DMS114 treated with DMSO at 0.1 percent for 48 hours (cell line): ENCODE data around the gene PHF21A.

Experiments
- DNase-seq: peaks from one replicate; lab custom pipeline; 2025; ENCODE audit not compliant: unreplicated experiment; lab: John Stamatoyannopoulos, UW

PHF21A gene

DNA sequence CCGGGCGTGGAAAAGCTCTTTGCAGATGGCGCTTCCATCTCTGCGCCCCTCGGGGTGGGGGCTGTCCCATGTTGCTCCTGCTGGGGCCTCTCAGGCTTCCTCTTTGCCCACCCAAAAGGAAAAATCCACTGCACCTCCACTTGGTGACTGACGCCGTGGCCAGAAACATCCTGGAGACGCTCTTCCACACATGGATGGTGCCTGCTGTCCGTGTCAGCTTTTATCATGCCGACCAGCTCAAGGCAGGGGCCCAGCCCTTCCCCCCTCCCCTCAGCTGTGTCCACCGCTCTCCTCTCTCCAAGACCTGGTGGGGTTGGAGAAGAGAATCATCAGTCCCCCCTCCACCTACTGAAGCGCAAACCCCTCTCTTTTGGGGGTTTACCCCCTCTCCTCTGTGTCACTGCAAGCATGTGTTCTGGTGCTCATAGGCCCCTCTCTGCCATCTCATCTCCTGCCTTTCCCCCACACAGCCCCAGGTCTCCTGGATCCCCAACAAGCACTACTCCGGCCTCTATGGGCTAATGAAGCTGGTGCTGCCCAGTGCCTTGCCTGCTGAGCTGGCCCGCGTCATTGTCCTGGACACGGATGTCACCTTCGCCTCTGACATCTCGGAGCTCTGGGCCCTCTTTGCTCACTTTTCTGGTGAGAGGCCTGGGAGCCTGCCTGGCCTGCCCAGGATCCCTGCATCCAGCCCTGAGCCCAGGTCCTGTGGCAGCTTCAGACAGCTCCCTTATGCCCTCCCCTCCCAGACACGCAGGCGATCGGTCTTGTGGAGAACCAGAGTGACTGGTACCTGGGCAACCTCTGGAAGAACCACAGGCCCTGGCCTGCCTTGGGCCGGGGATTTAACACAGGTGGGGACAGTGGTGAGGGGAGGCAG lies 197.0 kb downstream of the PHF21A start:
- DNase-seq: no peak

DNA sequence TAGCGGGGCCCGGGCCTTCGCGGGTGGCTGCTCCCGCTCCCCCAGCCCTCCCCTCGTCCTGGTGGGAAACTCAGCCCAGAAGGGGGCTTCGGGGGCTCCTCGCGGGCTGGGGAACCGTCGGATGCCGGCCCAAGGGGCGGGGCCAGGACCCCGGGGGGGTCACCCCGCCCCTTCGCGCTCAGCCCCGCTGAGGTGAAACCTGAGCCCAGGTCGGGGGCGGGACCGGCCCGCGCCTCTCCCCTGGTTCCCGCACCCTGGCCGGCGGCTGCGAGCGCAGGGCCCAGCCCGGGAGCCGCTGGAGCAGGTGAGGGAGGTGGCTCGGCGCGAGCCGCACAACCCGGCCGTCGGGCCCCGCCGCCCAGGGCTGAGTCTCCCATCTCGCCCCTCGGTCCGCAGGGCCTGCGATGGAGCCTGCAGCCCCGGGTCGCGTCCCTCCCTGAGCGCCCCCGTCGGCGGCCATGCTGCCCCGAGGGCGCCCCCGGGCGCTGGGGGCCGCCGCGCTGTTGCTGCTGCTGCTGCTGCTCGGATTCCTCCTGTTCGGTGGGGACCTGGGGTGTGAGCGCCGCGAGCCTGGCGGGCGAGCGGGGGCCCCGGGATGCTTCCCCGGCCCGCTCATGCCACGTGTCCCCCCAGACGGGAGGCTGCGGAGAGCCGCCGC lies 198.7 kb downstream of the PHF21A start, which contains the start of gene LARGE2:
Gene LARGE2 (plus strand): TSS at position 232 of the 658 bp plus-strand sequence. CDS start 227 bp downstream, at position 459.
- DNase-seq: no peak

DNA sequence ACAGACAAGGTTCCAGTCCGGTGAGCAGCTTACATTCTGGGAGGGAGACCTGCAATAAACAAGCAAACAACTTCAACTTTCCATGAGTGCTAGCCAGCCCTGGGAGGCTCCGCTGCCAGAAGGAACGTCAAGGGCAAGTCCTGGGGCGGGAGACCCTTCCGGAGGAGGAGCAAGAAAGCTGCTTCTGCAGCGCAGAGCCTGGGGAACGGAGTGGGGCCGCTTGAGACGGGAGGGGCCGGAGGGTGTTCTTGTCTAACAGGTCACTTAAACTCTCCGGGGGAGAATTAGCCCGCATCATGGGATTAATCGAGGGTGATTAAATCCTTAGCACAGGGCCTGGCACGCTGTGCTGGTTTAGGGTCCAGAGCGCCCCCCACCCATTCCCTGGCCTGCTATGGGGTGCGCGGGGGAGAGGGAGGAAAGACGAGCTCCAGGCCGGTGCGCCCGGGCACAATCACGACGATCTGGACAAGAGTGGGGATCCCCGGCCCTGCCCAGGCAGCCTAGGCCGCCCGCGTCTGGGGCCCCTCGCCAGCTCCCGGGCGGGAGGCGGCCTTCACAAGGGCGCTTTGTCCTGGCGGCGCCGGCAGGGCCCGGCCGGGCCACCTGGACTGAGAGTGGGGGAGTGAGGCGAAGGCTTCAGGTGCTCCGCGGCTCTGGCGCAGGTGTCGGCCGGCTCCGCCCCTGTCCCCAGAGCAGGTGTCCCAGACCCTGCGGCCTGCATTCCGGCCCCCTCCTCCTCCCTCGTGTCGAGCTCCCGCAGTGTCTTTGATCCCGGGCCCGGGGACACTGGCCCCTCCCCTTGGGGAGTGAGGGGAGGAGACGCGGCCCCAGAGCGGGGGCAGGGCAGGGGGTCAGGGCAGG lies 199.5 kb downstream of the PHF21A start:
- DNase-seq: no peak

DNA sequence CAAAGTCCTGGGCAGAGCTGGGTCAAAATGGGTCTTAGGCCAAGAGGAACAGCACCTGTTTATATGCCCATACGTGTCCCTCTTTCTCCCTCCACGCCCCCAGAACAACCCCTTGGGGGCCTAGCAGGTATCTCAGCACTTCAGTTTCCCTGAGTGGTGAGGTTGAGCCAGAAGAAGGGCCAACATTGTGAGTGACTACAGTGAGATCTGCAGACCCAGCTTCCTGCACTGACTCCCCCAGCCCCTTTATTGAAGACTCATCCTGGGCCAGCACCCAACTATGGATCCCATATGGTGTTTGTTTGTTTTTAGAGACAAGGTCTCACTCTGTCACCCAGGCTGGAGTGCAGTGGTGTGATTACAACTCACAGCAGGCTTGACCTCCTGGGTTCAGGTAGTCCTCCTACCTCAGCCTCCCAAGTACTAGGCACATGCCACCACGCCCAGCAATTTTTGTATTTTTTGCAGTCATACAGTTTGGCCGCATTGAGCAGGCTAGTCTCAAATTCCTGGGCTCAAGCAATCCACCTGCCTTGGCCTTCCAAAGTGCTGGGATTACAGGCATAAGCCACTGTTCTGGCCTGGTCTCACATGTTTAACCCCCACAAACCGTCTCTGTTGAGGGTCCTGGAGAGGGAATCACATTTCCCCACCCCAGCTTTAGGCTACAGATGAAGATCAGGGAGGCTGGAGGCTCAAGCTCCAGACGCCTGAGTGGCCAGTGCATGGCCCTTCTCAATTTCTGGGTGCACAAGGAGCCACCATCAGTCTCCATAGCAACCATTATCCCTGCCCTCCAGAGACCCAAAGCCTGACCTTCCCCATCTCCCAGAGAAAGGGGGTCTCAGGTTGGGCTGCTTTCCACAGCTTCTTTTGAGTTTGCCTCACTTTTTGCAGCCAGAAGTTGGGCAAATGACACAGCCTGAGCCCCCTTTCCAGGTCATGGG lies 200.4 kb downstream of the PHF21A start:
- DNase-seq: no peak

DNA sequence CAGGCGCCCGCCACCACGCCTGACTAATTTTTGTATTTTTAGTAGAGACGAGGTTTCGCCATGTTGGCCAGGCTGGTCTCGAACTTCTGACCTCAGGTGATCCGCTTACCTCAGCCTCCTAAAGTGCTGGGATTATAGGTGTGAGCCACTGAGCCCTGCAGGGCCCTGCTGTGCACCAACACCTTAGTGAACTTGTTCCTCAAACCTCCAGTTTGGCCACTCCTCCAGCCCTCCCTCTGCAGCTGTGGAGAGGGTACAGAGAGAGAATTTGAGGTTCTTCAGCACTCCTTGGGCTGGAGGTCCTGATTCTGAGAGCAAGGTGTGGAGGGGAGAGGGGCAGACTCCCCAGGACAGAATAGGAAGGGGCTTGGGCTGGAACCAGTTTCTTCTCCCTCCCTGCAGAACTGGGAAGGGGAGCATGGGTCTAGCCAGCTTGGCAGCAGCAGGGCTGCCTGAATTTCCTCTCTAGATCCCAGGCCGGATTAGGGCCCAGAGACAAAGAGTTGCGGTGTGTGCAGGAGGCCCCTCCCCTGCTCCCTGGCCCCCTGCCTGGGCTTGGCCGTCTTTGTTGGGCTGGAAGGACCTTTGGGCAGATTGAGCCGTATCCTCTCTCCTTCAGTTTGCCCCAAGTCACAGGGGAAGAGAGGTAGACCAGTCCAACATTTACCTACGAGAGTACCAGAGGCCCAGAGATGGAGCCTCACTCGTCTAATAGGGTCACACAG lies 201.3 kb downstream of the PHF21A start:
- DNase-seq: no peak

DNA sequence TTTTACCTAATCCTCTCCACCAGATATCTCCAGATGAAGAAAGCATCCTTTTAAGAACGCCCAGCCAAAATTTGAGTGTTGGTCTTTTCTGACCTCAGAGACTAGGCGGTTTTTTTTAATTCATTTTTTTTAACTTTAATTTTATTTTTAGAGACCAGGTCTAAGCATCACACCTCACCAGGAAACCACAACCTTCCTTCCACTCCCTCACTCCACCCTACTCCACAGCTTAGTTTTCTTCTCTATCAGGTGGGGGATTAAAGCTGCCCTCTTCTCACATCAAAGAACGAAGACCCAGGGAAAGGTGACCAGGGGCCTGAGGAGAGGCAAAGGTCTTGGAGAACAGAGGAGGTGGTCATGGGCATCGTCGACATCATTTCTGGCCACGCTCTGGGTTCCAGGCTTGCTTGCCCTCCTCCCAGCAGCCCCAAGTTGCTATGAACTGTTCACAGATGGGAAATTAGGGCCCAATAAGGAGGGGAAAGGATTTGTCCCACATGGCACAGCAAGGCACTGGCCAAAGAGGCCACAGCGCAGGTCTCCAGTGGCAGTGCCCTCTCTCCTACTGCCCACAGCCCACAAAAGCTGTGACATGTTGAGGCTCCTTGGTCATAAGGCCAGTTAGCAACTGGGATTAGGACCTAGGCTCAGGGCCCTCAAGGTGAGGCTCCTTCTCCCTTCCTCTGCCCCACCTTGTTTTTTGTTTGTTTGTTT lies 202.1 kb downstream of the PHF21A start:
- no peak for DNase-seq

DNA sequence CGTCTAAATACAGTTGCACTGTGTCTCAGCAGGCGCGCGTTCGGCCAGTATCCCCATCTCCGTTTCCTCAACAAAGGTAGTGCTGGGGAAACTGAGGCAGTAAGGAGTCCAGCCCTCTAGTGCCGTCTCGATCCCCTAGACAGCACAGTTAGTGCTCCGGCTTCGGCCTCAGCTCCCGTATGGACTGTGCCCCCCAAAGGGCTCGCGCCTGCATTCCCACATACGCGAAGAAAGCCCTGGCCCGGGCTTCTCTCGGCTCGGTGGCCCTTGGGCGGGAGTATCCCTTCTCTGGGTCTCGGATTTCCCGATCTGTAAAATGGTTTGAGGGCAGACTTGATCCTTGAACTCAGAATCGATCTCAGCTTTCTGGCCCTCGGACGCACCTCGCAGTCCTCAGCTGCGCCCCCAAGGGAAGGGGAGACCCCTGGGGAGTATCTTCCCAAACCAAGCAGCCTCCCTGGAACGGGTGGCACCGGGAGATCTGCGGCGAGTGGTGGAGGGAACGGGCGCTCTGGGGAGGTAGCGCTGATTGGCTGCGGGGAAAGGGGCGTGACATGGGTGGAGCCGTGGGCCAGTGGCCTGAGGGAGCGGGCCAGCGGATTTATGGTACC lies 202.8 kb downstream of the PHF21A start:
- peak; percentile 76 for DNase-seq

DNA sequence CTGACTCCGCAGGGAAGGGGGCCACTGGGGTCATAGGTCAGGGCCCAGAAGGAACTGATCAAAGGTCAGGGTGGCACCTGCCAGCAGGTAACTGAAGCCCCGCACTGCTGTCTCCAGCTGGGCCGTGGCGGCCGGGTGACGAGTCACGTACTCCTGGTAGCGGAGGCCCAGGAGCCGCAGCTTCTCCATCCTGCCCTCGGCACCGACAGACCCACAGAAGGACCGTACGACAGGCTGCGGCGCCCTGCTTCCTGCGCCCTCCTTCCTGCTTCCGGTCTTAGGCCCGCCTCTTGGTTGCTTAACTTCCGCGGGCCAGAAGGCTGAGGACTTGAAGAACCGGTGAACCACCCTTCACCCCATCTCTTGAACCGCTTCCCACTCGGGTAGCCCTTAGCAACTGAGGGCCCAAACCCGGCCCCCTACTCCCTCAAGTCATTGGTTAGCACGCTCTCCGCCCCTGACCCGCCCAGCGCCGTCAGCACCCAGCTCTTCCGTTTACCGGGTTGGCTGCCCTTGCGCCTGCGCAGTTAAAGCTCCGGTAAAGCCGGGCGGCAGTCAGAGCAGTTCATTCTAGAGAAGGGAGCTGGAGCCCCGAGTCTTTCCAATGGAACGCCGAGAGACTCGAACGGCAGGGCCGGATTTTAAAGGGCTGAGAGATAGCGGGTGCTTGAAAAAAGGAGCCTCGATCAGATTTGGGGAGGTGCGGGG lies 203.5 kb downstream of the PHF21A start, which contains the start of gene PEX16:
Gene PEX16 (minus strand): TSS at position 255 of the 708 bp plus-strand sequence. CDS start 66 bp downstream, at position 189.
- peak; percentile 92 for DNase-seq

DNA sequence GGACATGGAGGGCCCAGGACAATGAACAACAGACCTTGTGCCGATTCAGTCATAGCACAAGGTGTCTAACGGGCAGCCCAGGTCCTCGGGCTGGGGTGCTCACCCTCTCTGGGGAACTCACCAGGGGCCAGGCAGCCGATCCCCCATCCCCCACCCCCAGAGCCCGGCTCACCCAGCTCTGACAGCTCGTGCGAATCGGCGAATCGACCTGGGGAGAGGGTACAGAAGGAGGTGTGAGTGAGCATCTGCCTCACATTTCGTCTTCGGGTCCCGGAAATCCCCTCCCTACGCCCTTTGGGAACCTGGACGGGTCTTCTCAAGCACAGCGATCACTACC lies 204.0 kb downstream of the PHF21A start:
- DNase-seq: no peak

DNA sequence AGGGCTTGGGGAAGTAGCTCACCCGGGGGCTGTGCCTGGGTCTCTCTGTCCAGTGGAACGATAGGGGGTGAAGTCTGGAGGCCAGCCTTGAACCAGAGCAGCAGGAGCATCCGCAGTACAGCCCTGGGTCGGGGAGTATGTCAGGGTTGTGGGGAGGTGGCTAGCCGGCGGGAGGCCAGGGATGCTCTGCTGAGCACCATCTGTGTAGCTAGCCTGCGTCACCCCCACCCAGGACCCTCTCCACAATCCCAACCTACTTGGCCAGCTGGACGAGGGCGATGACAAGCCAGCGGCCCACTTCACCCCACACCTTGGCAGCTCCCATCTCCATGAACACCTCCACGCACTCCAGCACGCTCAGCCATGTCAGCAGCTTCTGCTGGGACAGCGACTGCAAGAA lies 205.8 kb downstream of the PHF21A start:
- no peak for DNase-seq

DNA sequence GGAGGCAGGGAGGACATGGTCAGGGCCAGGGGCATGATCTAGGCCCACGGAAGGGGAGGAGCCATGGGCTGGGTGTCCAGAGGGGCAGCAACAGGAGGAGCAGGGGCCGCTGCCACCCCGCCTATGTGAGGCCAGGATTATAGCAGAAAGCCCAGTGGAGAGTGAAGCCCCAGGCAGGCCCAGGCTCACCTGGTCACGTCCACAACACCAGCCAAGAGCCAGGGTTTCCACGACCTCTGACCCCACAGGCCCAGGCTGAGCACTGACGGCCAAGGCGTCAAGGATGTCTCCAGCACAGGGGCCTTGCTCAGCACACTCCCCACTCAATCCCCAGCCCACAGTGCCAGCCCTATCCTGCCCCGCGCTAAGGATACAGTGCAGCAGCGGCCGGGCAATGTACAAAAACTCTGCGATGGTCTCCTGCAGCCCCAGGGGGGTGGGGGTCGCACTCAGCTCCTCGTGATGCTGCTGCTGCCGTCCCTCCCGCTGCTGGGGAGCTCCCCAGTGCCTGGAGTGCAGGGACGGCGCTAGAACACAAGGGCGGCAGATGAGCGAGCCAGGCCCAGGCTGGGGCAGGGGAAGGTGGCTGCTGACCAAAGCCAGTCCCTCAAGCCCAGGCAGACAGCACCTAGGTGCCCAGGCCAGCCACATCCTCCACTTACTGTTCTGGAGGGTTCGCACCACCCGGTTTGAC lies 207.2 kb downstream of the PHF21A start:
- no peak for DNase-seq

DNA sequence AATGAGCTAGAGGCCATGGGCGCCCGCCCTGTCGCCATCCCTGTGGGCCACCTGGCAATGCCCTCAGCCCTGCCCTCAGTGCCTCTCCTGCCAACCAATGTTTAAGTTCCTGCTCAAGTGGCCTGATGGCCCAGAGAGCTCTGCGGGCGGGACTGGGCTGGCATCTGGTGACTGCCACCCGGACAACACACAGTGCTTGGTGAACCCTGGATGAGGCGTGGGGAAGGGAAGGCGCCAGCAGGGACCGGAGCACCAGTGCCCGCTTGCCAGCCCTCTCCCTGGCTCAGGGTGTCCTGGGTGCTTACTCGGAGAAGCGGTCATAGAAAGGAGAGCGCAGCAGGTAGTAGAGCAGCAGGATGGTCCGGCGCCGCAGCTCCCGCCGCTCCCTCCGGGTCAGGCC lies 207.7 kb downstream of the PHF21A start:
- DNase-seq: no peak

DNA sequence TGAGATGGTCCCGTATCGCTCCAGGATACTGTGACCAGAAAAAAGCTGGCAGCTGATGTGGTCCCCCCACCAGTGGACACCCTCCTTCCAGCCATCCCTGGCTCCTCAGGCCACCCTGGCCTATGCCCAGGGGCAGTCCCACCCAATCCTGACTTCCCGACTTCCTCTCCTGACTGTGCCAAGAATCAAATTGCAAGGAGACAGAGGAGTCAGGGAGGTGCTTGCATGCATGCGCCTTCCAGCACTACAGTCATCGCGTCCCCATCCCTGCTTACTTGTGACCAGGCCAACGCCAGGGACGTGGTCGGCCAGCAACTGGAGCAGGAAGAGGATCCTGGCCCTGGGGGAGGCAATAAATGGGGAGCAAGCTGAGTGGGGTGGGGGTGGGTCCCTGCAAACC lies 210.6 kb downstream of the PHF21A start:
- no peak for DNase-seq

DNA sequence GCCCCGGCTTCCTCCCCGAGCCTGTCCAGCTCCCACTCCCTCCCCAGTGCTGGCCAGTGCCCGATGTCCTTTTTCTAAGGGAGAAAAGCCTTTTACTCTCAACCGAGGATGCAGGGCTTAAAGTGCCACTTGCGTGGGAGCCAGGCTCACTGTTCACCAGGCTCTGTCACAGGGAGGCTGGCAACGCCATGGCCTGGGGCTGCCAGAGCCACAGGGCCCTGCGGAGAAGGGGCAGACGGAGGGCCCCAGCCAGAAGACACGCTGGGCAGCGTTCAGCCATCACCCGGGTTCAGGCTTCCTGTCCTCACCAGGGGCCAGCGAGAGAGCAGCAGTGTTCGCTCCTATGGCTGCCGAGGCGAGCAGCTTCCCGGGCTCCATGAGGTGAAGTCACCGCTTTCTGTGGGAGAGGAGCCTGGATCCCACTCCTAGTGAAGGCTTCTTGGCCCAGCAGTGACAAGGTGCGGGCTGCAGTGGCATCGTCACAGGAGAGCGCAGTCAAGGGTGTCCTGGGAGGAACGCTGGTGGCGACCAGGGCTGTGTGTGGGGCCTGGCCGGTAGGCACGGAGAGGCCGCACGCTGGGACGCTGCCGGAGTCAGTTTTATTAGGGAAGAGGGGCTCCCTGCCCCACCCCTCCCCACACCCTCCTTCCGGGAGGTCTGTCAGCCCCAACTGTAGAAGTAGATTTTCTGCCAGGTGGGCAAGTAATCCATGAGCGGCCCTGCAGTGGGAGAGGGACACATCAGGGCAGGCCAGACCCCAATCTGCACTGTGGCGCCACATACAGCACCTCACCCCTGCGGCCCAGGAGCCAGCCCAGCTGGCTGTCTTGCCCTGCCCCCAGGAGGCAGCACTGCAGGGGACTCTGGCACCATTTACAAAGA lies 211.4 kb downstream of the PHF21A start:
- DNase-seq: no peak

DNA sequence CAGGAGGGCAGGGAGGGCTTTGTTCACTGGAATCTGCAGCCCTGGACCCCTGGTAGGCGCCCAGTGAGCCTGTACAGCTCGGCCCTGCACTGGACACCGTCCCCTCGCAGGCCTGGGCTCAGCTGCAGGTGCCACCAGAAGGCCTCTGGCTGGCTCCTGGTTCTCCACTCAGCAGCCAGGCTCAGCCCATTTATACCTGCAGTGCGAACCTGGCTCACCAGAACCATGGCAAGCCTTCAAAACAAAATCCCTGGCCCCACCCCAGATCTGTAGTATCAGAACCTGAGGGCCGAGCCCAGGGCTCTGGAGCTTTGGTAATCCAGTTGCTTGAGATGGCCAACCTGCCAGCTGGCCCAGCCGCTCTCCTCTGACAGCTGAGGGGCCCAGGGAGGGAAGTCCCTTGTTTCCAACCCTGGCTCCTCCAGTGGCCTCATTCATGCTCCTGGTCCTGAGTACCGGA lies 213.3 kb downstream of the PHF21A start:
- DNase-seq: no peak

DNA sequence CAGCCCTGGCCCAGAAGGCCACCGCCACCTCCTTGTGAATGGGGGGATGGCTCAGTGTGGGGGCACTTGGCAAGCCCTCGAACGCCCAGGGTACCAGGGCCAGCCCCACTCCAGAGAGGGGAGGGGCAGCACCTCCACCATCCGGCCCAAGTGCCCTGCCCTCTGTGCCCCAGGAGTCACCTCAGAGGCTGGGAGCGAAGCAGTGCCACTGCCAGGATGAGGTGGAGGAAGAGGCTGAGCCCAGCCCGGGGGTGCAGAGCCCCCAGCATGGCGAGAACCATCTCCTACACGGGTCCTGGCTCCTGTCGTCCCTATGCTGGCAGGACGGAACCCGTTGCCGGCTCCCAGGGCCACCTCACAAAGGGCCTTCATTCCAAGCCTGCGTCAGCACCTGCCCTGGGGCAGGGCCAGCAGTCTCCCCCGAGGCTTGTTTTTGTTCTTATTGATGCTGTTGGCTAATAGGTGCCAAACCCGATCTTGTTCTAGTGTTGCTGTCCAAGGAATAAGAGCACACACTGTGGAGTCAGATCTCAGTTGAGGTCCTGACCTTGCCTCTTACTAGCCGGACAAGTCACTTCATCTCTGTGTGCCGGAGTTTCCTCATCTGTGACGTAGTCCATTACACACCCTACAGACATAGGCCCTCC lies 214.2 kb downstream of the PHF21A start, which contains the start of gene FREY1:
Gene FREY1 (minus strand): TSS at position 307 of the 647 bp plus-strand sequence. CDS start 26 bp downstream, at position 281.
- DNase-seq: no peak
